Measurements from ENCODE around the gene CLDN3. TPM values are rescaled to one million over a fixed set of nuclear protein-coding genes. Genes with fewer than 3 reads are reported as not detected.
A peak's percentile ranks its signal among the peaks of the same experiment; 100 is the strongest.

The CLDN3 gene
- total and polyA plus RNA-seq, 9 of the 15 experiments (the other 6 are each of a cell fraction or from before 2014, with no cell fraction given), result 0.29 TPM; not detected in 8

DNA sequence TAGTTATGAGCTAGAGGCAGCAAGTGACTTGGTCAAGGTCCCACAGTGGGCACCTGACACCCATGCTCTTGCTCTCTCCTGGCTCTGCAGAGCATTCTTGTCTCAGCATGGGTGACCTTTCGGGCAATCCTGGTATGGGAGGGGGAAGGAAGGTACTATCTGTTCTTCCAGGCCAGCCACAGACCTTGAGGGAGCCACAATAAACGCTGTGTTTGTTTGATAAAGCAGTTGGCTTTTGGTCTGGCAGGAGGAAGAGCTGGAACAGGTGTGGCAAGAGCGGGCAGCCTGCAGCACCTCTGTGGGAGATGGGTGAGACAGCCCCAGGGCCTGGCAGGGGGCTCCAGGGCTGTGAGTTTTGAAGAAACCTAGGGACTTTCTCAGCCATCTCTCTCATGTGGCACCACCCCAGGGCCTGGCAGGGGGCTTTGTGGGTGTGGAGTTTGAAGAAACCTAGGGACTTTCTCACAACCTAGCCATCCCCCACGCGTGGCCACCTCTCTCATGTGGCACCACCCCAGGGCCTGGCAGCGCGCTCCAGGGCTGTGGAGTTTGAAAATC, 11.4 kb downstream of the CLDN3 start (continued):
- TF ChIP-seq, protein P1, sequence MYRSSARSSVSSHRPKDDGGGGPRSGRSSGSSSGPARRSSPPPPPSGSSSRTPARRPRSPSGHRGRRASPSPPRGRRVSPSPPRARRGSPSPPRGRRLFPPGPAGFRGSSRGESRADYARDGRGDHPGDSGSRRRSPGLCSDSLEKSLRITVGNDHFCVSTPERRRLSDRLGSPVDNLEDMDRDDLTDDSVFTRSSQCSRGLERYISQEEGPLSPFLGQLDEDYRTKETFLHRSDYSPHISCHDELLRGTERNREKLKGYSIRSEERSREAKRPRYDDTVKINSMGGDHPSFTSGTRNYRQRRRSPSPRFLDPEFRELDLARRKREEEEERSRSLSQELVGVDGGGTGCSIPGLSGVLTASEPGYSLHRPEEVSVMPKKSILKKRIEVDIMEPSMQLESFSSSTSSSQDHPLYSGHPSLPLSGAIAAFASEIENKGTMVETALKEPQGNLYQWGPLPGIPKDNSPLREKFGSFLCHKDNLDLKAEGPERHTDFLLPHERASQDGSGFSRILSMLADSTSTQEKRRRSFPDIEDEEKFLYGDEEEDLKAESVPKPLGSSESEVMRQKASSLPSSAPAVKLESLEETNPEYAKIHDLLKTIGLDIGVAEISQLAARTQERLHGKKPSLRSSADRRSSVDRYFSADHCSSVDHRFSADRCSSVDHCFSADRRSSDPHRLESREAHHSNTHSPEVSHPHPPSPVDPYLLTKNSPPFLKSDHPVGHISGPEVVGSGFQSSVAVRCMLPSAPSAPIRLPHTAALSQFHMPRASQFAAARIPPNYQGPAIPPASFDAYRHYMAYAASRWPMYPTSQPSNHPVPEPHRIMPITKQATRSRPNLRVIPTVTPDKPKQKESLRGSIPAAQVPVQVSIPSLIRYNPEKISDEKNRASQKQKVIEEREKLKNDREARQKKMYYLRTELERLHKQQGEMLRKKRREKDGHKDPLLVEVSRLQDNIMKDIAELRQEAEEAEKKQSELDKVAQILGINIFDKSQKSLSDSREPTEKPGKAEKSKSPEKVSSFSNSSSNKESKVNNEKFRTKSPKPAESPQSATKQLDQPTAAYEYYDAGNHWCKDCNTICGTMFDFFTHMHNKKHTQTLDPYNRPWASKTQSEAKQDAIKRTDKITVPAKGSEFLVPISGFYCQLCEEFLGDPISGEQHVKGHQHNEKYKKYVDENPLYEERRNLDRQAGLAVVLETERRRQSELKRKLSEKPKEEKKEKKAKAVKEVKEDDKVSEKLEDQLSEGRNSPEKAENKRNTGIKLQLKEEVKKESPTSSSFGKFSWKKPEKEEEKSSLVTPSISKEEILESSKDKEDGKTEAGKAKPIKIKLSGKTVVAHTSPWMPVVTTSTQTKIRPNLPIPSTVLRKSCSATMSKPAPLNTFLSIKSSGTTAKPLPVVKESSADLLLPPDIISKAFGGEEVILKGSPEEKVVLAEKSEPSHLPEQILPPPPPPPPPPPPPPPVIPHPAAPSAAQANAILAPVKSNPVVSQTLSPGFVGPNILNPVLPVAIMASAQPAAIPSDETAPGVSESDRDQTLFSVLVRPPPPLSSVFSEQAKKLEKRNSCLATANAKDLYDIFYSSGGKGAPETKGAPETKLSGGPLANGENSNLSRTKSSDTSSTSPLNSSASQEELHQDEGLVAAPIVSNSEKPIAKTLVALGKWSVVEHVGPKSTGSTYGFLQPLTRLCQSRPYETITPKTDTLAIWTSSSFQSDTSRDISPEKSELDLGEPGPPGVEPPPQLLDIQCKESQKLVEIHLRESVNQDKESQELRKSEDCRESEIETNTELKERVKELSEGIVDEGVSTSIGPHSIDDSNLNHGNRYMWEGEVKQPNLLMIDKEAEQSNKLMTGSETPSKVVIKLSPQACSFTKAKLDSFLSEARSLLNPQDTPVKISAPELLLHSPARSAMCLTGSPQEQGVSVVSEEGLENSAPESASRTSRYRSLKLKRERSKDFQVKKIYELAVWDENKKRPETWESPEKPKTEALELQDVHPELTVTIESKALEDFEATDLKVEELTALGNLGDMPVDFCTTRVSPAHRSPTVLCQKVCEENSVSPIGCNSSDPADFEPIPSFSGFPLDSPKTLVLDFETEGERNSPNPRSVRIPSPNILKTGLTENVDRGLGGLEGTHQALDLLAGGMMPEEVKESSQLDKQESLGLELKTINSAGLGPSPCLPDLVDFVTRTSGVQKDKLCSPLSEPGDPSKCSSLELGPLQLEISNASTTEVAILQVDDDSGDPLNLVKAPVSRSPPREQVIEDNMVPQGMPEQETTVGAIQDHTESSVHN (IDR thresholded peaks at IDR 0.05; ENCODE audit: borderline replicate concordance in 1 of 2, low read depth in 1 of 2), result no peak
- TF ChIP-seq FOXM1 (IDR thresholded peaks at IDR 0.05; ENCODE audit: low read depth), result 0 out of 2 replicates have a peak, but pooled peaks have one; percentile 37
- TF ChIP-seq FOXM1 (CRISPR knock-in tag; IDR thresholded peaks at IDR 0.05; ENCODE audit: low read depth), result no peak
- TF ChIP-seq HMGN3 (IDR thresholded peaks at IDR 0.05; ENCODE audit: borderline replicate concordance, extremely low read depth, insufficient read length, low read depth, low read length), result peak; percentile 29
- no peak for TF ChIP-seq FUS (optimal IDR thresholded peaks at IDR 0.05; ENCODE audit: low read depth, low read length)
- TF ChIP-seq MAZ (CRISPR knock-in tag; conservative IDR thresholded peaks at IDR 0.05 in 1 of 2, IDR thresholded peaks at IDR 0.05 in 1 of 2), result no peak
- TF ChIP-seq PHB (CRISPR knock-in tag; IDR thresholded peaks at IDR 0.05), result no peak
- TF ChIP-seq, protein P2, sequence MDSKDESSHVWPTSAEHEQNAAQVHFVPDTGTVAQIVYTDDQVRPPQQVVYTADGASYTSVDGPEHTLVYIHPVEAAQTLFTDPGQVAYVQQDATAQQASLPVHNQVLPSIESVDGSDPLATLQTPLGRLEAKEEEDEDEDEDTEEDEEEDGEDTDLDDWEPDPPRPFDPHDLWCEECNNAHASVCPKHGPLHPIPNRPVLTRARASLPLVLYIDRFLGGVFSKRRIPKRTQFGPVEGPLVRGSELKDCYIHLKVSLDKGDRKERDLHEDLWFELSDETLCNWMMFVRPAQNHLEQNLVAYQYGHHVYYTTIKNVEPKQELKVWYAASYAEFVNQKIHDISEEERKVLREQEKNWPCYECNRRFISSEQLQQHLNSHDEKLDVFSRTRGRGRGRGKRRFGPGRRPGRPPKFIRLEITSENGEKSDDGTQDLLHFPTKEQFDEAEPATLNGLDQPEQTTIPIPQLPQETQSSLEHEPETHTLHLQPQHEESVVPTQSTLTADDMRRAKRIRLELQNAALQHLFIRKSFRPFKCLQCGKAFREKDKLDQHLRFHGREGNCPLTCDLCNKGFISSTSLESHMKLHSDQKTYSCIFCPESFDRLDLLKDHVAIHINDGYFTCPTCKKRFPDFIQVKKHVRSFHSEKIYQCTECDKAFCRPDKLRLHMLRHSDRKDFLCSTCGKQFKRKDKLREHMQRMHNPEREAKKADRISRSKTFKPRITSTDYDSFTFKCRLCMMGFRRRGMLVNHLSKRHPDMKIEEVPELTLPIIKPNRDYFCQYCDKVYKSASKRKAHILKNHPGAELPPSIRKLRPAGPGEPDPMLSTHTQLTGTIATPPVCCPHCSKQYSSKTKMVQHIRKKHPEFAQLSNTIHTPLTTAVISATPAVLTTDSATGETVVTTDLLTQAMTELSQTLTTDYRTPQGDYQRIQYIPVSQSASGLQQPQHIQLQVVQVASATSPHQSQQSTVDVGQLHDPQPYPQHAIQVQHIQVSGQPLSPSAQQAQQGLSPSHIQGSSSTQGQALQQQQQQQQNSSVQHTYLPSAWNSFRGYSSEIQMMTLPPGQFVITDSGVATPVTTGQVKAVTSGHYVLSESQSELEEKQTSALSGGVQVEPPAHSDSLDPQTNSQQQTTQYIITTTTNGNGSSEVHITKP (IDR thresholded peaks at IDR 0.05; ENCODE audit: partially characterized antibody), result no peak
- TF ChIP-seq GATA2 (CRISPR knock-in tag; IDR thresholded peaks at IDR 0.05), result peak; percentile 76
- TF ChIP-seq, protein P3, sequence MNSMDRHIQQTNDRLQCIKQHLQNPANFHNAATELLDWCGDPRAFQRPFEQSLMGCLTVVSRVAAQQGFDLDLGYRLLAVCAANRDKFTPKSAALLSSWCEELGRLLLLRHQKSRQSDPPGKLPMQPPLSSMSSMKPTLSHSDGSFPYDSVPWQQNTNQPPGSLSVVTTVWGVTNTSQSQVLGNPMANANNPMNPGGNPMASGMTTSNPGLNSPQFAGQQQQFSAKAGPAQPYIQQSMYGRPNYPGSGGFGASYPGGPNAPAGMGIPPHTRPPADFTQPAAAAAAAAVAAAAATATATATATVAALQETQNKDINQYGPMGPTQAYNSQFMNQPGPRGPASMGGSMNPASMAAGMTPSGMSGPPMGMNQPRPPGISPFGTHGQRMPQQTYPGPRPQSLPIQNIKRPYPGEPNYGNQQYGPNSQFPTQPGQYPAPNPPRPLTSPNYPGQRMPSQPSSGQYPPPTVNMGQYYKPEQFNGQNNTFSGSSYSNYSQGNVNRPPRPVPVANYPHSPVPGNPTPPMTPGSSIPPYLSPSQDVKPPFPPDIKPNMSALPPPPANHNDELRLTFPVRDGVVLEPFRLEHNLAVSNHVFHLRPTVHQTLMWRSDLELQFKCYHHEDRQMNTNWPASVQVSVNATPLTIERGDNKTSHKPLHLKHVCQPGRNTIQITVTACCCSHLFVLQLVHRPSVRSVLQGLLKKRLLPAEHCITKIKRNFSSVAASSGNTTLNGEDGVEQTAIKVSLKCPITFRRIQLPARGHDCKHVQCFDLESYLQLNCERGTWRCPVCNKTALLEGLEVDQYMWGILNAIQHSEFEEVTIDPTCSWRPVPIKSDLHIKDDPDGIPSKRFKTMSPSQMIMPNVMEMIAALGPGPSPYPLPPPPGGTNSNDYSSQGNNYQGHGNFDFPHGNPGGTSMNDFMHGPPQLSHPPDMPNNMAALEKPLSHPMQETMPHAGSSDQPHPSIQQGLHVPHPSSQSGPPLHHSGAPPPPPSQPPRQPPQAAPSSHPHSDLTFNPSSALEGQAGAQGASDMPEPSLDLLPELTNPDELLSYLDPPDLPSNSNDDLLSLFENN (IDR thresholded peaks at IDR 0.05; ENCODE audit: low read depth in 2 of 2, low read length in 2 of 2), result no peak
- no peak for TF ChIP-seq FOXA1 (IDR thresholded peaks at IDR 0.05; ENCODE audit: borderline replicate concordance)
